BLaER1 (cell line): Measurements from ENCODE around the gene RPL19.

Experiments
- H3K27ac ChIP-seq: shearing (Covaris generic); formaldehyde crosslinking; 2 replicates; pipeline ENCODE4 v1.8.1; 2022
- H3K27me3 ChIP-seq: shearing (Covaris generic); formaldehyde crosslinking; 2 replicates; pipeline ENCODE4 v1.8.1; 2022
- H3K36me3 ChIP-seq: shearing (Covaris generic); formaldehyde crosslinking; 2 replicates; pipeline ENCODE4 v1.8.1; 2022
- H3K4me1 ChIP-seq: shearing (Covaris generic); formaldehyde crosslinking; 2 replicates; pipeline ENCODE4 v1.8.1; 2022
- H3K4me2 ChIP-seq: shearing (Covaris generic); formaldehyde crosslinking; 2 replicates; pipeline ENCODE4 v1.8.1; 2022
- H3K4me3 ChIP-seq: shearing (Covaris generic); formaldehyde crosslinking; 2 replicates; pipeline ENCODE4 v1.8.1; 2022
- H3K9ac ChIP-seq: shearing (Covaris generic); formaldehyde crosslinking; 2 replicates; pipeline ENCODE4 v1.8.1; 2022
- H3K9me3 ChIP-seq: shearing (Covaris generic); formaldehyde crosslinking; 2 replicates; pipeline ENCODE4 v1.8.1; 2022
- H4K20me1 ChIP-seq: shearing (Covaris generic); formaldehyde crosslinking; 2 replicates; pipeline ENCODE4 v1.8.1; 2022
- Cebpa-rat ChIP-seq: shearing (Covaris generic); IDR thresholded peaks from 2 replicates; pipeline ENCODE4 v1.8.1; 2022

RPL19 gene

GRCh38 chr17:39229274-39229913, 29.3 kb downstream of the RPL19 start:
- no peaks in the 10 kb centered on the region for H3K36me3 ChIP-seq
- no peak for TF ChIP-seq Cebpa-rat
- no peak overlapping the region for H3K9ac ChIP-seq
- H3K27ac ChIP-seq: no peak overlapping the region
- H3K9me3 ChIP-seq: no peaks in the 10 kb centered on the region
- peaks cover 57% of the 10 kb centered on the region for H3K4me1 ChIP-seq
- H3K27me3 ChIP-seq: peaks cover 37% of the 10 kb centered on the region
- peak overlapping the region; percentile 3; the same call in 1 of the 2 replicates for H3K4me2 ChIP-seq
- peaks cover 19% of the 10 kb centered on the region for H4K20me1 ChIP-seq
- no peak overlapping the region for H3K4me3 ChIP-seq

GRCh38 chr17:39230361-39230760, 30.3 kb downstream of the RPL19 start:
- Histone ChIP-seq H3K27me3 (peaks cover 27% of the 10 kb centered on the region), H3K4me3 (no peak overlapping the region), H3K4me1 (peaks cover 57% of the 10 kb centered on the region), H3K27ac (no peak overlapping the region), H4K20me1 (peaks cover 10% of the 10 kb centered on the region), H3K9ac (no peak overlapping the region), H3K9me3 (no peaks in the 10 kb centered on the region), H3K36me3 (no peaks in the 10 kb centered on the region), H3K4me2 (peak overlapping the region; percentile 78)
- no peak for TF ChIP-seq Cebpa-rat

- H3K9ac ChIP-seq: 0 out of 2 replicates have a peak overlapping the region, but pooled peaks have one; percentile 31
- peaks cover 58% of the 10 kb centered on the region for H3K4me1 ChIP-seq
- H3K27ac ChIP-seq: no peak overlapping the region
Measured at GRCh38 chr17:39231091-39231561, 31.0 kb downstream of the RPL19 start.

GRCh38 chr17:39231591-39232551, 31.8 kb downstream of the RPL19 start:
- Histone ChIP-seq H3K27me3 (peaks cover 12% of the 10 kb centered on the region), H3K4me3 (peak overlapping the region; percentile 8; the same call in 1 of the 2 replicates), H3K9ac (0 out of 2 replicates have a peak overlapping the region, but pooled peaks have one; percentile 6), H4K20me1 (no peaks in the 10 kb centered on the region), H3K9me3 (no peaks in the 10 kb centered on the region), H3K4me2 (peak overlapping the region; percentile 78), H3K36me3 (no peaks in the 10 kb centered on the region), H3K4me1 (peaks cover 60% of the 10 kb centered on the region), H3K27ac (no peak overlapping the region; the same call in 1 of the 2 replicates)
- TF ChIP-seq Cebpa-rat: no peak

More at GRCh38 chr17:39231091-39231561, 31.0 kb downstream of the RPL19 start:
- Histone ChIP-seq H3K9me3 (no peaks in the 10 kb centered on the region), H3K27me3 (peaks cover 19% of the 10 kb centered on the region), H3K36me3 (no peaks in the 10 kb centered on the region), H3K4me3 (no peak overlapping the region), H4K20me1 (peaks cover 6% of the 10 kb centered on the region; the same call in 1 of the 2 replicates), H3K4me2 (peak overlapping the region; percentile 78)
- no peak for TF ChIP-seq Cebpa-rat

GRCh38 chr17:39235555-39236449, 35.7 kb downstream of the RPL19 start:
- H3K4me1 ChIP-seq: peaks cover 73% of the 10 kb centered on the region
- no peaks in the 10 kb centered on the region for H3K9me3 ChIP-seq
- H3K36me3 ChIP-seq: no peaks in the 10 kb centered on the region
- H3K4me2 ChIP-seq: peak overlapping the region; percentile 75
- no peaks in the 10 kb centered on the region for H4K20me1 ChIP-seq
- TF ChIP-seq Cebpa-rat: no peak
- H3K27ac ChIP-seq: peak overlapping the region; percentile 41; the same call in 1 of the 2 replicates
- no peak overlapping the region for H3K4me3 ChIP-seq
- no peaks in the 10 kb centered on the region for H3K27me3 ChIP-seq
- no peak overlapping the region for H3K9ac ChIP-seq

GRCh38 chr17:39236450-39236927, 36.4 kb downstream of the RPL19 start:
- no peak for TF ChIP-seq Cebpa-rat
- Histone ChIP-seq H3K9ac (no peak overlapping the region), H3K27ac (peak overlapping the region; percentile 41; the same call in 1 of the 2 replicates), H3K4me1 (peaks cover 70% of the 10 kb centered on the region), H3K4me3 (no peak overlapping the region), H3K36me3 (no peaks in the 10 kb centered on the region), H4K20me1 (no peaks in the 10 kb centered on the region), H3K27me3 (no peaks in the 10 kb centered on the region), H3K9me3 (no peaks in the 10 kb centered on the region), H3K4me2 (peak overlapping the region; percentile 75)

- Histone ChIP-seq H3K27me3 (no peaks in the 10 kb centered on the region), H3K9me3 (no peaks in the 10 kb centered on the region), H3K4me1 (peaks cover 70% of the 10 kb centered on the region), H3K9ac (no peak overlapping the region), H3K27ac (no peak overlapping the region), H3K36me3 (no peaks in the 10 kb centered on the region), H3K4me2 (peak overlapping the region; percentile 75), H3K4me3 (no peak overlapping the region), H4K20me1 (no peaks in the 10 kb centered on the region)
- TF ChIP-seq Cebpa-rat: no peak
Measured at GRCh38 chr17:39236981-39237441, 36.9 kb downstream of the RPL19 start.

- no peak overlapping the region for H3K9ac ChIP-seq
Measured at GRCh38 chr17:39237586-39237985, 37.5 kb downstream of the RPL19 start.

More at GRCh38 chr17:39237586-39237985, 37.5 kb downstream of the RPL19 start:
- peak overlapping the region; percentile 75 for H3K4me2 ChIP-seq
- no peak overlapping the region for H3K4me3 ChIP-seq
- no peak for TF ChIP-seq Cebpa-rat
- no peaks in the 10 kb centered on the region for H3K9me3 ChIP-seq
- H3K27me3 ChIP-seq: no peaks in the 10 kb centered on the region
- no peaks in the 10 kb centered on the region for H3K36me3 ChIP-seq
- H4K20me1 ChIP-seq: no peaks in the 10 kb centered on the region
- peaks cover 71% of the 10 kb centered on the region for H3K4me1 ChIP-seq
- peak overlapping the region; percentile 47; the same call in 1 of the 2 replicates for H3K27ac ChIP-seq
